ENCODE data around the gene GPR25.

GPR25 gene

DNA sequence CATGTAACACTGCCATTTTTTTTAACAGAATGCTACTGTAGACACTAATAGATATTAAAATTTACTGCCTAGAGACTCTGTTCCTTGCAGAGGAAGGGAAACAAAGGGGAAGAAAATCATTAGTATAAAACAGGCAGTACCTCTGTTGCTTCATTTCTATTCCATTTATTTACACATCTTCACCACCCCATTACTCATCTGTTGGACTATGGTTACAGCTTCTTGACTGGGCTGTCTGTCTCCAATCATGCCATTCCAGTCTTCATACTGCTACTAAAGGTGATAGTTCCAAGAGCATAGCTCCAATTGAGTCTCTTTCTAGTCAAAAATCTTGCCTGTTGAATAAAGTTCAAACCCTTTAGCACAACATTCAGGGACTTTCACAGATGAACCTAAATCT lies 22.2 kb upstream of the GPR25 start:
- H3K27me3 ChIP-seq (ENCODE audit: insufficient read depth, low read length, poor library complexity, severe bottlenecking): no peaks in the 10 kb centered on the region
- H3K4me2 ChIP-seq (ENCODE audit: low read depth, low read length, poor library complexity, severe bottlenecking): no peak overlapping the region
- peaks cover 22% of the 10 kb centered on the region for H3K4me1 ChIP-seq (ENCODE audit: insufficient read depth, low read length, poor library complexity, severe bottlenecking)
- H3F3A ChIP-seq (ENCODE audit: low read depth): no peaks in the 10 kb centered on the region
- no peaks in the 10 kb centered on the region for H3K36me3 ChIP-seq (ENCODE audit: insufficient read depth, low read length)
- no peaks in the 10 kb centered on the region for H3K79me2 ChIP-seq (ENCODE audit: insufficient read depth, low read length)
- no peaks in the 10 kb centered on the region for H3K9me2 ChIP-seq (replicated peaks; ENCODE audit: low read depth, low read length)
- no peak overlapping the region for H2AFZ ChIP-seq (ENCODE audit: low read length)
- H4K20me1 ChIP-seq (ENCODE audit: insufficient read depth, low read length, poor library complexity, severe bottlenecking): no peaks in the 10 kb centered on the region
- TF ChIP-seq, protein P1, sequence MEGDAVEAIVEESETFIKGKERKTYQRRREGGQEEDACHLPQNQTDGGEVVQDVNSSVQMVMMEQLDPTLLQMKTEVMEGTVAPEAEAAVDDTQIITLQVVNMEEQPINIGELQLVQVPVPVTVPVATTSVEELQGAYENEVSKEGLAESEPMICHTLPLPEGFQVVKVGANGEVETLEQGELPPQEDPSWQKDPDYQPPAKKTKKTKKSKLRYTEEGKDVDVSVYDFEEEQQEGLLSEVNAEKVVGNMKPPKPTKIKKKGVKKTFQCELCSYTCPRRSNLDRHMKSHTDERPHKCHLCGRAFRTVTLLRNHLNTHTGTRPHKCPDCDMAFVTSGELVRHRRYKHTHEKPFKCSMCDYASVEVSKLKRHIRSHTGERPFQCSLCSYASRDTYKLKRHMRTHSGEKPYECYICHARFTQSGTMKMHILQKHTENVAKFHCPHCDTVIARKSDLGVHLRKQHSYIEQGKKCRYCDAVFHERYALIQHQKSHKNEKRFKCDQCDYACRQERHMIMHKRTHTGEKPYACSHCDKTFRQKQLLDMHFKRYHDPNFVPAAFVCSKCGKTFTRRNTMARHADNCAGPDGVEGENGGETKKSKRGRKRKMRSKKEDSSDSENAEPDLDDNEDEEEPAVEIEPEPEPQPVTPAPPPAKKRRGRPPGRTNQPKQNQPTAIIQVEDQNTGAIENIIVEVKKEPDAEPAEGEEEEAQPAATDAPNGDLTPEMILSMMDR (conservative IDR thresholded peaks at IDR 0.05; ENCODE audit: low read length): no peak
- TF ChIP-seq EZH2phosphoT487 (IDR thresholded peaks at IDR 0.05; ENCODE audit: borderline replicate concordance): no peak
- H3K9me3 ChIP-seq (ENCODE audit: insufficient read depth, low read depth, low read length): no peaks in the 10 kb centered on the region
- H3K9ac ChIP-seq (ENCODE audit: low read depth, low read length, poor library complexity, severe bottlenecking): no peak overlapping the region
- H3K4me3 ChIP-seq (ENCODE audit: low read length, poor library complexity, severe bottlenecking): no peak overlapping the region

DNA sequence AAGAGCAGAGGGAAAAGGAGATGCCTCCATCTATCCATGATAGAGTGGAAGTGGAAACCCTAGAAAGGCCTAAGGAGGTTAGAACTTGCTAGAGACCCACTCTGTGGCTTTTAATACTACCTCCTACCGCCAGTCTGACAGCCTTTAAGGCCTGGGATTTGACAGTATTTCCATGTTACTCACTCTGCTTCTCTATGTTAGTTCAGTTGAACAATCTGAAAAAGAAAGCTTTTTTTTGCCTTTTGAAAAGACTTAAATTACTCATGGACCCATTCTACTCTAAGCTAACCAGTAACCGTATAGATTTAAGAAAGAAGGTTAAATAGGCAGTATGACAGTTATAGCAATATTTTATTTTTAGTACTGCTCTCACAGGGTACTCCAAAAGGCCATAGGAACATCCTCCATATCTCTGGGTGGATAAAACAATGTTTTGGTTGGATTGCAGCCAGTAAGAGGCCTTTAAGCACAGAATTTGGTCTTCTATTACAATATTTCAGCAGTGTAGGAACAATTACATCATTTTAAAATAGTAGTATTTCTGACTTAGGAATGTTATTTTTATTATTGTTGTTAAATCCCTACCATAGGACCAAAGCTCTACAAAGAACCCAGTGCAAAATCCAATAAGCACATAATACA lies 15.9 kb upstream of the GPR25 start:
- H3K79me2 ChIP-seq (ENCODE audit: insufficient read depth, low read length): no peaks in the 10 kb centered on the region
- peaks cover 63% of the 10 kb centered on the region for H3K4me1 ChIP-seq (ENCODE audit: insufficient read depth, low read length, poor library complexity, severe bottlenecking)
- peak overlapping the region; percentile 31; the same call in 1 of the 2 replicates for H2AFZ ChIP-seq (ENCODE audit: low read length)
- H3K9me3 ChIP-seq (ENCODE audit: insufficient read depth, low read depth, low read length): no peaks in the 10 kb centered on the region
- H3K36me3 ChIP-seq (ENCODE audit: insufficient read depth, low read length): no peaks in the 10 kb centered on the region
- TF ChIP-seq, protein P1 (conservative IDR thresholded peaks at IDR 0.05; ENCODE audit: low read length): no peak
- no peaks in the 10 kb centered on the region for H3K9me2 ChIP-seq (replicated peaks; ENCODE audit: low read depth, low read length)
- H3K9ac ChIP-seq (ENCODE audit: low read depth, low read length, poor library complexity, severe bottlenecking): peak overlapping the region; percentile 44
- no peaks in the 10 kb centered on the region for H4K20me1 ChIP-seq (ENCODE audit: insufficient read depth, low read length, poor library complexity, severe bottlenecking)
- no peaks in the 10 kb centered on the region; the same call in 1 of the 2 replicates for H3F3A ChIP-seq (ENCODE audit: low read depth)
- peak overlapping the region; percentile 59 for H3K4me2 ChIP-seq (ENCODE audit: low read depth, low read length, poor library complexity, severe bottlenecking)
- H3K4me3 ChIP-seq (ENCODE audit: low read length, poor library complexity, severe bottlenecking): peak overlapping the region; percentile 35
- H3K27me3 ChIP-seq (ENCODE audit: insufficient read depth, low read length, poor library complexity, severe bottlenecking): no peaks in the 10 kb centered on the region

DNA sequence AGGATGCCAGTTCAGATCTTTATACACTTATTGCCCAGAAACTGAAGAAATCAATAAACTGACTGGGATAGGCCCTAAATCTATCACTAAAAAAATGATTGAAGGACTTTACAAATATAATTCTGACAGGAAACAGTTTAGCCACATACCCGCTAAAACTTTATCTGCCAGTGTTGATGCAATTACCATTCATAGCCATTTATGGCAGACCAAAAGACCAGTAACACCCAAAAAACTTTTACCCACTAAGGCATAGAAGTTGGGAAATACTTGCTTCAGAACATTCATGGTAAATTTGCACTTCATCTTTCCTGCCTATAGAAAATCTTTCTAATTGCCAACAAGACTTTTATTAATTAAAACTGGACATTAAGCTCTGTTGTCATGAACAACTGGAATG lies 15.0 kb upstream of the GPR25 start:
- Histone ChIP-seq H2AFZ (ENCODE audit: low read length) (no peak overlapping the region; the same call in 1 of the 2 replicates), H3K27me3 (ENCODE audit: insufficient read depth, low read length, poor library complexity, severe bottlenecking) (no peaks in the 10 kb centered on the region), H3K79me2 (ENCODE audit: insufficient read depth, low read length) (no peaks in the 10 kb centered on the region), H3K4me1 (ENCODE audit: insufficient read depth, low read length, poor library complexity, severe bottlenecking) (peaks cover 66% of the 10 kb centered on the region), H3K9ac (ENCODE audit: low read depth, low read length, poor library complexity, severe bottlenecking) (peak overlapping the region; percentile 44), H3K9me2 (replicated peaks; ENCODE audit: low read depth, low read length) (no peaks in the 10 kb centered on the region), H3K4me2 (ENCODE audit: low read depth, low read length, poor library complexity, severe bottlenecking) (peak overlapping the region; percentile 59), H4K20me1 (ENCODE audit: insufficient read depth, low read length, poor library complexity, severe bottlenecking) (no peaks in the 10 kb centered on the region), H3K4me3 (ENCODE audit: low read length, poor library complexity, severe bottlenecking) (peak overlapping the region; percentile 35), H3K9me3 (ENCODE audit: insufficient read depth, low read depth, low read length) (no peaks in the 10 kb centered on the region), H3K36me3 (ENCODE audit: insufficient read depth, low read length) (no peaks in the 10 kb centered on the region), H3F3A (ENCODE audit: low read depth) (no peaks in the 10 kb centered on the region; the same call in 1 of the 2 replicates)
- TF ChIP-seq, protein P1 (conservative IDR thresholded peaks at IDR 0.05; ENCODE audit: low read length): no peak
- TF ChIP-seq EZH2phosphoT487 (IDR thresholded peaks at IDR 0.05; ENCODE audit: borderline replicate concordance): no peak
